GM23338 (cell line): ENCODE measurements around the gene CCDC93.

Source experiments
- CTCF ChIP-seq, 2 experiments: fragments of 200-600 bp in 1 of 2; sonication (generic) in 1 of 2; conservative IDR thresholded peaks; 2 replicates each; pipeline versions ENCODE4 v1.5.1 to v1.6.1; 2016 to 2017; ENCODE audit warnings: antibody characterized with exemption in 2 of 2, low read depth in 2 of 2, mild to moderate bottlenecking in 2 of 2, moderate library complexity in 1 of 2
- EZH2 ChIP-seq: fragments of 200-600 bp; sonication (generic); IDR thresholded peaks from one replicate; pipeline ENCODE4 v1.8.0; 2017; ENCODE audit warnings: antibody characterized with exemption, mild to moderate bottlenecking, low read depth; ENCODE audit not compliant: unreplicated experiment
- NANOG ChIP-seq: IDR thresholded peaks from 2 replicates; pipeline ENCODE4 v1.6.1; 2016; ENCODE audit warnings: antibody characterized with exemption, borderline replicate concordance
- STAT1 ChIP-seq: IDR thresholded peaks from one replicate; pipeline ENCODE4 v1.6.1; 2016; ENCODE audit warnings: antibody characterized with exemption; ENCODE audit not compliant: unreplicated experiment

GRCh38 chr2:117917223-117917917 is 96.5 kb downstream of the CCDC93 start:
- TF ChIP-seq CTCF (conservative IDR thresholded peaks at IDR 0.05; ENCODE audit: low read depth in 2 of 2) (peak; percentile 58 to 74), NANOG (no peak), STAT1 (no peak), EZH2 (no peak)
